ENCODE data around the gene MLLT3.

Gene MLLT3

DNA sequence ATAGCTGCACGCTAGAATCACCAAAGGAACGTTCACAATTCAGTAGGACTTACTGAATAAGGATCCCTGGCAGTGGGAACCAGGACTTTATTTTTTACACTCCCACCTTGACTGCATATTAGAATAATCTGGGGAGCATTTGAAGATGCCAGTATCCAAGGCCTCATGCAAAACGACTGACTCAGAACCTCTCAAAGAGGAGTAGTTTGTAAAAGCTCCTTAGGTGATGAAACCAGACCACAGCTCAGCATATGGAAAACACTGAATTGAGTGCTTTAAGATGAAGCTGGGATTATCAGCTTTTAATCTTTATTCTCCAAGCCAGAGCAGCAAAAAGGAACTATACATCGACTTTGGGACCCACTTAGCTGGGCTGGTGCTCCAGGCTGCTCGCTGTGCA lies 288.3 kb downstream of the MLLT3 start:
- no peak for DNase-seq (ENCODE audit: low read depth)

DNA sequence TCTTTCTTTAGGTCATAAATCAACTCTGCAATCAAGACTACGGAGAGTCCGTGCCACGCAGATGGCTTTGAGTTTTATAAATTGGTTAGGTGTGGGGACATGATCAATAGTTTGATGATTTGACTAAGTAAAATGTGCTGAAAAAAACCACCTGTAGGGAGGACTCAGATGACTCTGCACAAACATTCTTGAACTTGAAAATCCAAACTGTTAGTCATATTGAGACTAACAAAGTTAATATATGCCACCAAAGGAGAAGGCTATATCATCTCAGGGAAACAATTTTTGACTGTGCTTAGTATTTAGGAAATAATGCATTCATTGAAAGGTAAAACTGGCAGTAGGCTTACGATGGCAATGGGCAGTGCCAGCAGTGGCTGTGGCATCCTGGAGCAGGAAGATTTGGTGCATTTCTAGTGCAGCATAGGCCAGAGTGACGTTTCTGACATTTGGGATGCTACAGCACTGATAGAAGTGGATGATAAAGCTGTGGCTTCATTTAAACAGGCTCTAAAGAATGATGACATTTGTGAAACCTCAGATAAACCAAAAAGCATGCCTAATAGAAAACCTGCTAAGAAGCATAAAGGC lies 291.1 kb downstream of the MLLT3 start:
- DNase-seq (ENCODE audit: low read depth), result no peak

DNA sequence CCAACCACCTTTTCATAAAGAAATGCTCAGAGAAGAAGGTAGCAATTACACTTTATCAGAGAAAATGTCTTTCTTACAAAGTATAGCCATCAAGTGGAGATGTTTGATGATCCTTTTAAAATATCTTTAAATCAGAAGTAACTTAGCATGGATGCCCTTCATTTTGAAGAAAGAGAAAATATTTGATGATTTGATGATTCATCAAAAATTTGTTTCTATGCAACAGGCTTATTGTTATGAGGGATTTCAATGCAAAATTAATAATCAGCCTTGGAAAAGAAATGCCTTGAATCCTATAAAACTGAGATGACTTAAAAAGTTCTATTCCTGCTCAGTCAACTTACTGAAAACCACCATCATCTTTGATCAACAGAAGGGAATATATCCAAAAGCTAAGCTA lies 291.6 kb downstream of the MLLT3 start:
- DNase-seq (ENCODE audit: low read depth), result no peak

DNA sequence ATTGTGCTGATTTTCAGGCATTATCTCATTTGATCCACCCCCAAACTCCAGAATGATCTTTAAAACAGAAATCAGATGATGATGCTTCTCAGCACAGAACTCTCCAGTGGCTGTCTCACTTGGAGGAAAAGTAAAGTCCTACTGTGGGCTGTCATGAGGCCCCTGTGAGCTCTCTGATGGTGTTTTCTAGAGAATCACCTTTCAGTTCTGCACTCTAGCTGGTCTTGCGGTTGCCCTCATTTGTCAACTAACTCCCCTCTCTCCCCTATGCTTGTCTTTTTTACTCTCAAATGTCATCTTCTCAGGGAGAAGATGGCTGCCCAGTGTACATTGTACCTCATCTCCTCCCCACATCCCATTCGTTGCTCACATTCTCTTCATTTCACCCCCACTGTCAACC lies 295.8 kb downstream of the MLLT3 start:
- no peak for DNase-seq (ENCODE audit: low read depth)

DNA sequence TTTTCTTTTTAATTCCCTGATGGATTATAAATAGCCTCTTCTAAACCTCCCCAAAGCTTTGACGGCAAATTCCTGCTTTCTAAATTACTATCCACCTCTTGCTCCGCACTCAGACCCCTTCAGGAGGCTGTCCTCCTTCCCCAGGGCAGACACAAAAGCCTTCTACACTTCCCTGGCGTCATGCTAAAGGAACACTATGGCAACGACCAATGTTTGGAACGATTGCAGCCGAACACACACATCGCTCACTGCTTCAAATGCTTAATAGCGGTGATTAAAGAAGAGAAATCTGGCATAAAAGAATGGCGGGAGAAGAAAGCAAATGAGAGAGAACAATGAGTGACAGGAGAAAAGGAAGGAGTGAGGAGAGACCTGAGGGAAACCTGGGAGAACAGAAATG lies 297.3 kb downstream of the MLLT3 start:
- no peak for DNase-seq (ENCODE audit: low read depth)

DNA sequence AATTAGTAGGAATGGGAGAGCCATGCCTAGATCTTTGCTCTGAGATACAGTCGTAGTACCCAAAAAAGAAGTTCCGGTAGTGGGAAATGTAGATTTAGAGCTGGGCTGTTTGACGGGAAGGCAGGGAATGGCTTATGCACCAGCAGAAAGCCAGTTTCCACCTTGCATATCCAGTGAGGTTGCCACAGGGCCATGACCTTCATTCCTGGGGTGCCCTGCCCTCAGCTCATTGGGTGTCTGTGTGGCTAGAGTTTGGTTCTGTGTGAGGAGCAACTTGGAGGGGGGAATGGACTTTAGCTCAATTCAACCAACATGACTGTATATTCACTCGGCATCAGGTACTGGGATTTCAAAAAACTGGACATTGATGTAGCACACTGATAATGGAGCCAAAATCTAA lies 300.1 kb downstream of the MLLT3 start:
- no peak for DNase-seq (ENCODE audit: low read depth)

DNA sequence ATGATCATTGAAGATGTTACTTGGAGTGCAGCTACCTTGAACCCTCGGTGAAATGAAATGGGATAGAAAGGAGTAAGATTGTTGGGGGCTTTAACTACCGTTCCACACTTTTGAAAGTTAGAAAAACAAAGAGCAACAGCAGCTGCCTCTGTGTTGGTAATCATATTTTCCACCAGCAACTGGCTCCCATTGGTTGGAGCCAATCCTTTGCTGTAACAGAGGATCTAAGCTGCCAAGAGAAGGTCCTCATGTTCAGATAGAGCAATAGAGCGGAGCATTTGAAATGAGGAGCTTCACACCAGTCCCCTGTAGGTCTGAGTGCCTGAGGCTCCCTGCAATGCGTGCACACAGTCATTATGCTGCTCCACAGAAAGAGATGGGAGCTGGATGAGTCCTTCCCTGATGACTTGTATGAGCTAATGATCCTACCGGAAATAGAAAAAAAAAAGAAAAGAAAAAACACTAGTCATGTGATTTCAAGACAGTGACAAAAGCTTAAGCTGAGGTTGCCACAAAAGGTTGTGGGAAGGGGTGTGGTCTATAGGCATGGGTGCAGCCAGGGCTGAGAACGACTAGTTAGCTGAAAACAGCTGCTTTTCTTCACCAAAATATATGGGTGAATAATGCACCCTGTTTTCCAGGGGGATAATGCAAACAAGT lies 300.7 kb downstream of the MLLT3 start:
- no peak for DNase-seq (ENCODE audit: low read depth)

DNA sequence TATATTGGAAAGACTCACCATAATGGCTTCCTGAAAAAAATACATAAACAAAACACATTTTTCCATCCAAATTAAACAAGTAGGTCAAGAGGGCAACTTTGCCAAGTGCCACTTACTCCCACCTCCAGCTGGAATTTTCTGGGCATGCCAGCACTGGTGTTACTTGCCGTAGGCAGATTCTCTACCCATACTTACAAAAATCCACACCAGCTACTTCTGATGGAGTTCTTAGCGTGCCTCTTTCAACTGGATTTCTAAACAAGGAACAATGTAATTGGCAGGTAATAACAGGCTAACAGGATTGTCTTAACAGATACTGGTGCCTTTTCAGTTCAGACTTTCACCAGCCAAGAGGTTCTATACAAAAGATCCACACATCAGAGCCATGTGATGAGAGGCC lies 301.4 kb downstream of the MLLT3 start:
- no peak for DNase-seq (ENCODE audit: low read depth)

DNA sequence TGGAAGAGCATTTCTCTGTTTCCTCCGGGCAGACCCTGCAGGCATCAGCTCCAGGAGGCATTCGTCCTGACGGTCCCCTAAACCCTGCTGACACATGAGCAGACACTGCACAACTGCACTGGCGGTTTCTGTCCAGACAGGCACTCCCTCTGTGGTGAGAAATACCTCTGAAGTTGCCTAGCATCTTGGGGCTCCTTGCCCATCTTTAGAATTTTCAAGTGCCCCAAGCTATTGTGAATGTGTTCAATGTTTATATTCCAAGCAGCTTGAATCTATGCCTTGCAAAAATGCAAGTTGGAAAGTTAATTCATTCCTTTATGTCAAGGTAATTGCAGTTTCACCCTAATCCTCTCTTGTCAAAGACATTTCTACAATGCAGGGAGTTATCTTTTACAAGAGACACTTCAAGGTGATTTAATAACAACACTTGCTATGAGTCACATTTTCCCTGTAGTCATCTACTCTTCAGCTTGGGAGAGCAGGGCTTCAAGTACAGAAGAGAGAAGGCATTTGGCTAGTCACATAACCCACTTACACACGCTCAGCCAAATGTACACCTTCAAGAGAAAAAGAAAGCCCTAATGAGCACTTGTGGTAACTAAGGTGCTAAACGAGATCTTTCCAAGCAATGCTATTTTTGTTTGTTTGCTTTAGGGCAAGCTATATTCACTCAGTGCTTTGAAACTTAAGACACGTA lies 302.5 kb downstream of the MLLT3 start:
- peak; percentile 9 for DNase-seq (ENCODE audit: low read depth)

DNA sequence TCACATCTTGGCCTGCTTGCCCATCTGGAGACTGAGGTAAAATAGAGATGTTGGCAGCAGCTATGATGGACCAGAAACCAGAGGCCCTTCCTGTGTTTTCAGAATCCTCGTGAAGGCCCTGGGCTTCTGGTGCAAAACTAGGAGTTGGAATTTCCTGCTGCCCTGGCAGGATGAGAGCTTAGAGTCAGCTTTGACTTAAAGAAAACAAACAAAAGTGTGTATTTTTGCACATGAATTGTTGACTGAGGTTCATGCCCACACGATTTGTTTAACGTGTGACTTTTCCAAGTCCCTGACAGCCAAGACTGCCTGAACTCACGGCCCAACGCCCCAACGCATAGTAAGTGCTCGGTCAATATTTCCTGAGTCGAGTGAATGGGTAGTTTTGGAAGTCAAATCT lies 303.1 kb downstream of the MLLT3 start:
- no peak for DNase-seq (ENCODE audit: low read depth)

DNA sequence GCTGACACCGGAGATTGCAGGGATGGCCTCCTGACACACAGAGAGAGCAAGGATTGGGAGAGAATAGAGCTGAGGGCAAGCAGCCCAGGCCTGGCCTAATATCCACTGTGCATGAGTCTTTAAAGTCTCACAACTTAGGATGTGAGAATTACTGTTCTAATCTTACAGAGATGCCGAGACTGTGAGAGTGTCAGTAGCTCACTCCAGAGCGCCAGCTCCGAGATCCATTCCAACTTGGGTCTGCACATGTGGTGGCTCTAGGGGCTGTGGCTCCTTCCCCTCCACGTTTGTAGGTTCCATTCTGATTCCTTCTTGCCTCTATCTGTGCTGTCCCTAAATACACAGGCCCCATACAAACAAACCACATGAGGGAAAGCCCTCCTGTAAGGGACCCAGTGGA lies 304.6 kb downstream of the MLLT3 start:
- DNase-seq (ENCODE audit: low read depth), result no peak

DNA sequence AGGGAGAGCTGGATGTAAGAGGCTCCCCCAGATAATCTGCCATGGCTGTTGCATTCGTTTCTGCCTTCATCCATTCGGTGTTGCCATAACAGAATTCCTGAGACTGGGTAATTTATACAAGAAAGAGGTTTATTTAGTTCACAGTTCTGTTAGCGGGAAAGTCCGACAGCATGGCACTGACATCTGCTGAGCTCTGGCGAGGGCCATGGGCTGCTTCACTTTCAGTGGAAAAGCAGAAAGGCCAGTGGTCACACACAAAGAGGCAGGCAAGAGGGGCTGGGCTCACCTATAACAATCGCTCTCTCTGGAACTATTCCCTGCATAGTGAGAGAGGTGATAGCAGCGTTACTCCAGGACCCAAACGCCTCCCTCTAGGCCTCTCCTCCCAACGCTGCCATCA lies 305.9 kb downstream of the MLLT3 start:
- no peak for DNase-seq (ENCODE audit: low read depth)

DNA sequence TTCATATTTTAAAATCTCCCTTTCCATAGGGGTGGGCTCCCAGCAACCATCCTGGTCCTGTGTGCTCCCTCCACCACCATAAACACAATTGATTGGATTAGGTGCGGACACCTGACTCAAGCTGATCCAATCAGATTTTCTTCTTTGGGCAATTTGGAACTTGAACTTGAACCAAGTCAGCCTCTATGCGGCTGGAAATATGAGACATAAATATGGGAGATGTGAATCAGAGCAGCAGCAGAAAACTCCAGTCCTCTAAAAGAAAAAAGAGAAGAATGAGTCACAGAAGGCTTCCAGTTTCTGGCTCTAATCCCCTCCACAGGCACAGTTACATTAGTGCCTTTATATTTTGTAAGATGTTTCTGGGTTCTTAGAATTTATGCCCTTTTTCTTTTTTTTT lies 306.6 kb downstream of the MLLT3 start:
- no peak for DNase-seq (ENCODE audit: low read depth)

DNA sequence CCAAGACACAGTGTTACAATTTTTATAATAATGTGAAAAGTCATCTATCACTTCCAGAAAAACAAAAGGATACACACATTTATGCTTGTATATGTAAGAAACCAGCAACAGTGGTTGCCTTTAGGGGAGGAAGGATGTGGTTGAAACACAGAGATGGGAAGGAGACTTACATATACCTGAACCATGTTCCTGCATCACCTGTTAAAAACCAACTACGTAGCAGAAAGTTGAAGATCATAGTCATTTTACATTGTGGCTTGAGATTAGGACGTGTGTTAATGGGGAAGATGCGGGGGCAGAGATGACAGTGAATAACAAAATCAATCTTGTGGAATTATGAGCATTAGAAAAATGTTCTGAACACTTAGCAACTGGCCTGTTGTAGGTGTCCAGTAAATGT lies 307.3 kb downstream of the MLLT3 start:
- DNase-seq (ENCODE audit: low read depth), result no peak

DNA sequence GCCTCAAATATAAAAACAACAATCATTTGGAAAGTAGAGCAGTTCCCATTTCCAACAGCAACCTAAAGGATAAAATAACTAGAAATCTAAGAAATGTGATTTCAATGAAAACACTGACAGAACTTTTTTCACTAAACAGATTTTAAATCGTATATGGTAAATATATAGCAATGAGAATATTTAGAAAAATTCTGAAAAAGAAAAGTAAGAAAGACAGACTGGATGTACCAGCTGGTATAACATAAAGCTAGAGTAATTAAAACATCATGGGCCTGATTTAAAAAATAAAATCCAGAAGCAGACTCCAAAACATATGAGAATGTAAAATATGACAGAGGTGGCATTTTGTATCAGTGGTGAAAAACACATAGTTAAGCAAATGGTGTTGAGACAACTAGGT lies 308.9 kb downstream of the MLLT3 start:
- no peak for DNase-seq (ENCODE audit: low read depth)

DNA sequence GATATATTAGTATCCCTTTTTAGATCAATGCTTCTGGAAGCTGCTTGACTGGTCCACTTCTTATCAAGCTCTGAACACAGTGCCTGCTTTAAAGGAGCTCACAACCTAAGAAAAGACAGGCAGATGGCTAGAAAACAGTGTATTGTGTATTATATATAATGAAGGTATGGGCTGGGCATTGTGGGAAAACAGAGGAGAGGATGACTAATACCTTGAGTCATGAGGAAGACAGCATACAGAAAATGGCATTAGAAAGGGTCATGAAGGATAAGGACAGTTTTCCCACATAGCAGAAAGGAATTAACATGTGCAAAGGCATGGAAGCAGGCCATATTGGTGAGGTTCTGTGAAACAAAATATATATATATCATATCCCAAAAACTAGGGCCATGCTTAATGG lies 309.6 kb downstream of the MLLT3 start:
- no peak for DNase-seq (ENCODE audit: low read depth)

DNA sequence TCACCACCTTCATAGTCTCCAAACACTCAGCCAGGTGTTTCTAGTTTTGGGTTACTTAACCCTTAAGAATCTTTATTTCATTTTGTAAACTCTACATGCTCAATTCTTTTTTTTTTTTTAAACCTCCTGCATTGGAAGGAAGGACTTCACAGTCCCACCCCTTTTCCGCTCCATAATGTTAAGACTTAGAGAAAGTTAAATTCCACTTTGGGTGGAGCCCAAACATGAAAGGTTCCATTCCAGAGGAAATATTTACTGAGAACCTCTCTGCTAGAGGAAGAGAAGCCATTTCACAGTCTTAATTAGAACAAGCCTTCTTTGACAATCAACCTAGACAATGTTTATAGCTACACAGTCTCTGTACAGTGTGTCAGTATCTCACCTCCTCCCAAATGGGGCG lies 312.3 kb downstream of the MLLT3 start:
- DNase-seq (ENCODE audit: low read depth), result no peak

DNA sequence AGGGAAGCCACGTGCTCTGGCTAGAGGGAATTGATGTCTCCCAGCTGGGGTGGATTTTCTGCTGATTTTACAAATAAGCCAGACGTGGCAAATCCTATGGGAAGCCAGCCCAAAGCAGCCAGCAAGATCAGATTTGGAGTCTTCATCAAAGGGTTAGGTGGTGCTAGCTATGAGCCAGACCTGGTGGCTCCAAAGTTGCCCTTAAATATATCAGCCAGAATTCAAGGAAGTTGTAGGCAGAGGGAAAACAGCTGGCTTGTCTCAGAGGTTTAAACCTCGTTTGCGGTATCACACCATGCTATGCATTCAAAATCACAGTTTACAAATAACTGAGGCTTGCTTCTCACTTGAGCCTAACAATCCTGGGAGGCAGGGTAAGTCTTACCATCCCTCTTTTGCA lies 313.2 kb downstream of the MLLT3 start:
- no peak for DNase-seq (ENCODE audit: low read depth)

DNA sequence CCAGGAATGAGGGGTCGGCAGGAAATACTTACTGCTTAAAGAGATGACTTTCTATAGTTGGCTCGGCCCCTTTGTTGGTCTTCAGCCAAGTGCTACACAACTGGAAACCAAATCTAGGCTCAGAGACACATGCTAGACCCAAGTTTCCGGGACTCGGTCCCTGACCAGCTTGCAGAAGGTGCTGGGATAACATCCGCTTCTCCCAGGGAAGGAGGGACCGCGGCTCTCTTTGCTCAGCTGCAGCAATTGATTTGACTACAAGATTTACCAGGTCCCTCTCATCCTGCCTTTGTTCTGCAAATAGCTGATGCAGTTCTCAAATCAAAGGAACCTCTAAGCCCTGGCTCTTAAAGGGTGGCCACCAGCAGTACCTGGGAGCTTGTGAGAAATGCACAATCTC lies 314.7 kb downstream of the MLLT3 start:
- DNase-seq (ENCODE audit: low read depth), result no peak

DNA sequence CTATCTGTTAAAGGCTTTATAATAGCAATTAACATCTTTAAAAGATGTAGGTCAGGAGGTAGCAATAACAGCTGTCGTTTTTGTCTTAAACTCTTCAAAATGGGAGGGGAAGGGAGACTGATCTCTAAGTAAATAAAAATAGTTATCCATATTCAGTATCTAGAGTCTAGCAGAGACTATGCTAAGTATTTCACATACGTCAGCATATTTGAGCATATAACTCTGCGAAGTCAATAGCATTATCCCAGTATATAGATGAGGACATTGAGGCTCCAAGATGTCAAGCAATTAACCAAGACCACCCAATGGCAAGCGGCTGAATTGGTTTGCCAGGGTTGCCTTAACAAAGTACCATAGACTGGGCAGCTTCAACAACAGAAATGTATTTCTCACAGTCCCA lies 316.8 kb downstream of the MLLT3 start:
- DNase-seq (ENCODE audit: low read depth), result no peak

DNA sequence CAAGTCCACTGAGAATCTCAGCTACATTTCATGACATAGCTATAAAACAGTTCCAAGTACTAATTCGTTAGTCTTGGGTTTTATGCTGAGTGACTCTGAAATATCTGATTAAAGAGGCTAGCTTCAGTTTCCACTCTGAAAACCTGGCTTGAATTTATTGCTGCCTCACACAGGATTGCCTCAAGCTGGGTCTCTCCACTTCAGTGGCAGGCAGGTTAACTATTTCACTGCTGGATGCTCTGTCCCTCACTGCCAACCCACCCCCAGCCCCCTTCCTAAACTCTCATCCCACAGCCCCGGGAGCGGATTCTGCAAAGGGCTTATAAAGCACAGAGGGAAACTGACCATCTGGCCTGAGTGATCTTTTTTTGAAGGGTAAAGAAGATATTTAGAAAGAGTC lies 318.3 kb downstream of the MLLT3 start:
- DNase-seq (ENCODE audit: low read depth), result no peak

DNA sequence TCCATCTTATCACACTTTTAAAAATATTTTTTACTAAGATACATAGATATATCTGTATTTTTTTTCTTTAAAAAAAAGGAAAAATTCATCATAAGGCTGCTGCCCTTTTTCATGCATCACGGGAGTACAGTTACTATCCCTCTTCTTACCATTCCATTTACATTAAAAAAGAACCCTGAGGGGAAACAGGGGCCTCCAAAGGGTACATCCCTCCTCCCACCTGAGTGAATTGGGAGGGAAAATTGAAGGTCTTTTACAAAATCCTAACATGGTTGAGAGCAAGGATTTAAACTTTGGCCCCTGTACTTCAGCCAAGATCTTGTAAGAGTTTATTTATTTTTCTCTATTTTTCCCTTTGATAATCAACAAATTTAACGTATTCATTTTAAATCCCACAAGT lies 319.2 kb downstream of the MLLT3 start:
- no peak for DNase-seq (ENCODE audit: low read depth)

DNA sequence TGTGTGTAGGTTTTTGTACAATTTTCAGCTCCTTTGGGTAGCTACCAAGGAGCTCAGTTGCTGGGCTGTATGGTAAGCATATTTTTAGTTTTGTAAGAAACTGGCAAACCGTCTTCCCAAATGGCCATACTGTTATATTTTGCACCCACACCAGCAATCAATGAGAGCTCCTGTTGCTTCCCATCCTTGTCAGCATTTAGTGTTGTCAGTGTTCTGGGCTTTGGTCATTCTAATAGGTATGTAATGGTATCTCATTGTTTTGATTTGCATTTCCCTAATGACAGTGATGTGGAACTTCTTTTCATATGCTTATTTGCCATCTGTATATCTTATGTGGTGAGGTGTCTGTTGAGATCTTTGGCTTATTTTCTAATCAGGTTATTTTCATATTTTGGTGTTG lies 320.1 kb downstream of the MLLT3 start:
- DNase-seq (ENCODE audit: low read depth), result no peak
